GM19395 (cell line): Measurements from ENCODE around the gene HS1BP3.

ENCODE experiments used
- ATAC-seq: cut with Tn5 transposase; IDR thresholded peaks from one replicate; pipeline ENCODE4 v1.9.1; 2021; ENCODE audit warnings: mild to moderate bottlenecking, moderate library complexity; ENCODE audit not compliant: unreplicated experiment

HS1BP3 gene

DNA sequence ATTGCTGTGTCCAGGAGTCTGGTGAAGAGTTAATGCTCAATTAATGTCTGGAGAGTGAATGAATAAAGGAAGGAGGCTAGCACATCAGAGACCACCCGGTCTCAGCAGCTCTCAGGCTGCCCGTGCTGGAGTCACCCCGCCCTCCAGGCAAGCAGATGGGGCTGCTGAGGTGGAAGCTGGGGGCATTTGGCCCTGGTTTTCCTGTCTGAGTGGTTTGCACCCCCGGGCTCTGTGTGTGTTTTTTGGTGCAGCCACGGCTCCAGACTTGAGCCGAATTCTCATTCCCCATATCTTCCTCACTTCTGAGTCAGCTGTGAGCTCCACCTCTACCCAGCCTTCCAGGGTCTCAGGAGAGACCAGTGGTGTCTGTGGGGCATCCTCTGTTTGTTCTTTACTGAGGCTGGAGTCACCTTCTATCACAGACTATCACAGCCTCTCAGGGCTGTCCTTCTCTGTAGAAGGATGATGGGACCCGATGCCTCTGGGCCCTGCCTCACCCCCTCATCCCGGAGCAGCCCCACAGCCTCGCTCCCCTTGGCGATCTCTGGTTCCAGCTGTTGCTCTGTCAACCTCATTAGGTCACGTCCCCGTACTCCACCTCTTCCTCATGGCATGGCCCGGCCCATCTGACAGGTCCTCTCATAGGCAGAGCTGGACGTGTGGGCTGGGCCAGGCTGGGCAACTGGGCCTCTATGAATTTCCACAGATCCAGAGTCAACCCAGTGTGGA lies 60.8 kb downstream of the HS1BP3 start:
- no peak for ATAC-seq

- no peak for ATAC-seq
Observed at GRCh38 chr2:20588918-20589871, 61.7 kb downstream of the HS1BP3 start.

DNA sequence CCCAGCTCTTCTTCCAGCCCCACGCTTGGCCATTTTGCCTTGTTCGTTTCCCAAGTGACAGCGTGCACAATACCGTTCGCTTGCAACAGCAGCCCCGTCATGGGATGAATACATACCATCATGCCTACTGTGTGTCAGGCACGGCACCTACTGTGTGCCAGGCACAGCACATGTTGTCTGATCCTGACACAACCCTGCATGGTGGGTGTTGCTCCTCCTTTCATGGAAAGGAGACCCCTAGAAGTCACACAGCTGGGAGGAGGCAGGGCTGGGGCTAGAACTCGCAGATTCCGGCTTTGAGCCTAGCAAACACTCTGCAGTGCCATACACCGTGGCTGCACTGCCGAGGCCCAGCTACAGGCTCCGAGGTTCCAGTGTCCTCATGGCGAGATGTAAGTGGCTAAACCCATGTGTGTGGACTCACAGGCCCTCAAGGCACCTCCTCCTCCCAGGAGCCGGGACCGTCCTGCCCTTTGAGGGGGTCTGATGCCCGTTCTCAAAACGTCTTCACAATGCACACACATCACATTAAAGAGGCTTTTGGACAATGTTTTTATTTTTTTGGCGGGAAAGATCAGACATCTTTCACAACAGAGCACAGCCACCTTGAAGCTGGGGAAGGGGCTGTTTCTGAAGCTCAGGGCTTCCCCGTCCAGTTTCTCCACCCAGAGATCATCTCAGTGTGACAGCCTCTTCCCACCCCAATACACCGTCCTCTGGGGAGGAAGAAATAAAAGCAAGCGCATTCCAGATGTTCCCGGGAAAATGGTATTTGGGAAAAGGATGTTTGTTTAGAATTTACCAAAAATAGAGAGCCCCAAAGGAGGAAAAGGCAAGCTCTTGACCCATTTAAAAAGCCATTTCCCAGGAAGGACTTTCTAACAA lies 64.9 kb downstream of the HS1BP3 start:
- no peak for ATAC-seq

DNA sequence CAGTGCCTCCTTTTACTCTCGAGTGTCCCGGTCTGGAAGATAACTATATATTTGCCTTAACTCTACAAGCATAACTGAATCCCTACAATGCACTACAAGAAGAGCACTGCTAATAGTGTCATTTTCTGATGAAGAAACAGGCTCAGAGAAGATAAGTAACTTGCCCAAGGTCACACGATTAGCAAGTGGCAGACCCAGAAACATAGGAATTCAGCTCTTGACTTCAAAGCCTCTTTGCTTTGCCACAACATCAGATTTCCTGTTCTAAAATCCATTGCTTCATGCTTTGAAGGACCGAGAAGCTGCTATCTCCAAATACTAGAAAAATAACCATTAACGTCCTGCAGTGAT lies 65.6 kb downstream of the HS1BP3 start:
- ATAC-seq = no peak

DNA sequence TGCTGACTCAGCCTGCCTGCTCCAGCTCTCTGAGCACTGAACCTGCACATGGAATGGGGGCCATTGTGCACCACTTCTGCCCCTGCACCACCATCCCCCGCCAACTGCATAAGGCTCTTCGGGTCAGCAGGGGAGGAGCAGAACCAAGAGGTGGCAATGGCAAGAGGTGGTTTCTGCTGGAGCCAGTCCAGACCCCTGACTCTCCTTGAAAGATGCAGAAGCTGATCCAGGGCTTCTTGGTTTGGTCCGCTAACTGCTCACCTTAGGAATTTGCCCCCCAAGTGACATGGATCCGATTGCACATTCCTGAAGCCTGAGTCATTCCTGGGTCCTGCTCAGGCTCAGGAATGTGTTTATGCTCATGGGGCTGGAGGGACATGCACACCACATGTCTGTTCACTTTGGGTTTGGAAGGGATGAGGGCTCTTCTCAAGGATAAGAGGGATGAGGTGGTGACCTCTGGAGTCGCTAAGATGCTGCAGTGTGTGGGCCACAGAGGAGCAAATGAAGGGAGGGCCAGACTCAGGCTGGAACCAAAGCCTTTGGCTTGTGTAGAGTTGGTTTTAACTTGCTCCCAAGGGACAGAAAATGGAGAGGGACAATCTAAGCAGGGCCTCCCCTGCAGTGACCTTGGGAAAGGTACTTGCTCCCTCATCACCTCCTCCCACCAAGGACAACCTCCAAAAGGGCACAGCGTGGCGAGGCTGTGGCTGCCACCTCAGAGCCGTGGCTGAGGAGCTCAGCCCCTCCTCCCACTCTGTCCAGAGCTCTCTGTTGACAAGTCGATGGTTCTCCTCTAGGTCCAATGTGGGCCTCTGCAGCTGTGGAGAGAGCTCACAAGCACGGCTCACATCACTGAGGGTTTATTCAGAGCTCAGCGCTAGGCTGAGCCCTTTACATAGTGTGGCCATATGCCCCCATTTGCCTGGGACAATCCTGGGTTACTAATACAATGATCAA lies 66.2 kb downstream of the HS1BP3 start:
- ATAC-seq = no peak

GRCh38 chr2:20584045-20584398 lies 66.9 kb downstream of the HS1BP3 start:
- no peak for ATAC-seq

GRCh38 chr2:20583425-20583881 lies 67.4 kb downstream of the HS1BP3 start:
- no peak for ATAC-seq

DNA sequence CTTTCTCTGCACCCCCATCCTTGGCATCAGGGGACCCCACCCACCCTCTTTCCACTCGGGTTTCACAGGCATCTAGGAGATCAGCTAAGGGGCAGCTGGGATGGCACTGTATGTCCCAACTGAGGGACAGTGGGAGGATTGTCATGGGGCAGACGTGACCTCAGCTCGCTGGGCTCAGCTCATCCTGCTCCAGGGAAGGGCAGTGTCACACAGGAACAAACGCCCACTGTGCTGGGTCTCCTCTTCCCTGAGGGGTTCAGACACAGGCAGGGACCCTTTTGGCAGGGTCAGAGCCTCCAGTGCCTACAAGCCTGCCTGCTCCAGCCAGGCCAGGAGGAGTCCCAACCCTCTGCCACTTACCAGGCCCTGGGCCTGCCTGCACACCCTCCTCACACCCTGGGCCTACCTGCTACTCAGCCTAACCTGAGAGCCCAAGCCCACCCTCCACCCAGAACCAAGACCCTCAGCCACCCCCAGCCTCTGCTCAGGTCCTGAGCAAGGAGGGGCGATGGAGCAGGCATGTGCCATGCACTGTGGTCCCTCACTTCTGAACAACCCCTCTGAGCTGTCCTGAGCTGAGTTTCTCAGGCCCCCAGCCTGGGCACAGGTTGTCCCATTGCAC lies 68.2 kb downstream of the HS1BP3 start:
- ATAC-seq = no peak

DNA sequence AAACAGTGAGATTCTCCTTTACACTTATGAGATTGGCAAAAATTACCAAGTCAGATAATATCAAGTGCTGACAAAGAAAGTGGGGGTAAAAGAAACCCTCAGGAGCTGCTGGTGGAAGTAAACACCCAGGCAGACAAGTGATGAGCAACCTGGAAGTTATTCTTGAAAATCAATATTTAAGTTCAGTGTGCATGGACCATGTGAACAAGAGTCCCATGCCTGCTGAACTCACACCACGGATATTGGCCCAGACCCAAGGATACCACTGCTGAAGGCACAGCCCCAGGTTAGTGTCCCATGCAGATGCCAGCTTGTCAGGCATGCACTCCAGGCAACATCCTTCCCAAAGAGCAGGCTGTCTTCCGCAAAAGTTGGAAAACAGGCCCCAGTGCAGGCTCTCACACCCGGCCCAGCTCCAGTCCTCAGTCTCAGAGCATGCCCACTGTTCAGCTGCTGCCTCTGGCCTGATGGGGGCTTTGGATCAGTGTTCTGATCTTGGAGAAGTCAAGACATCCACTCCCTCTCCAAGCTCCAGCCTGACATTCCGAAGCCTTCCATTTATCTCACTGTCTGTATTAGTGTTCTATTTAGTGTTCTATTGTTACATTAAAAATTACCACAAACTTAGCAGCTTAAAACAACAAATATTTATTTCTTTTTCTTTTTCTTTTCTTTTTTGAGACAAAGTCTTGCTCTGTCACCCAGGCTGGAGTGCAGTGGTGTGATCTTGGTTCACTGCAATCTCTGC lies 70.0 kb downstream of the HS1BP3 start:
- ATAC-seq = no peak

- ATAC-seq = no peak
Observed at GRCh38 chr2:20579866-20580265, 71.0 kb downstream of the HS1BP3 start.

- peak; percentile 72 for ATAC-seq
Observed at GRCh38 chr2:20578895-20579825, 71.7 kb downstream of the HS1BP3 start.

GRCh38 chr2:20578266-20578894 lies 72.5 kb downstream of the HS1BP3 start:
- ATAC-seq = no peak

GRCh38 chr2:20577495-20578235 lies 73.2 kb downstream of the HS1BP3 start:
- no peak for ATAC-seq

GRCh38 chr2:20576598-20577115 lies 74.2 kb downstream of the HS1BP3 start:
- peak; percentile 80 for ATAC-seq

DNA sequence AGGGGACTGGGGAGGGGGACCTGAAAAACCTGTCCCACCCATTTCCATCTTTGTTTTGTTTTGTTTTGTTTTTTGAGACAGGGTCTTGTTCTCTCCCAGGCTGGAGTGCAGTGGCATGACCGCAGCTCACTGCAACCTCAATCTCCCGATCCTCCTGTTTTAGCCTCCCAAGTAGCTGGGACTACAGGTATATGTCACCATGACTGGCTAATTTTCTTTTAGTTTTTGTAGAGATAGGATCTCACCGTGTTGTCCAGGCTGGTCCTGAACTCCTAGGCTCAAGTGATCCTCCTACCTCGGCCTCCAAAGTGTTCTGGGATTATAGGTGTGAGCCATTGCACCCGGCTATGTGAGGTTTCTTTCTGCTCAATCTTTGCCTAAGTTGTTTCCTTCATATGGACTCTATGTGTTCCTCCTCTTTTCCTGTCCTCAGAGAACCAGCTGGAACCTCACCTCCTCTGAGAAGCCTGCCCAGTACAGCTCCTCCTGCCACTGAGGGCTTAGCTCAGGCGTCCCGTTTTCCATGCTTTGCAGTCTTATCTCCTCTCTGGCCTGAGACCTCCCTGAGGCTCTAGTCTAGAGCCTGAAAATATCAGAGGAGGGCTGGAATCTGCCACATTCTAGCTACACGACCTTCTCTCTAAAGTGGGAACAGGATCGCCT lies 74.8 kb downstream of the HS1BP3 start:
- no peak for ATAC-seq

DNA sequence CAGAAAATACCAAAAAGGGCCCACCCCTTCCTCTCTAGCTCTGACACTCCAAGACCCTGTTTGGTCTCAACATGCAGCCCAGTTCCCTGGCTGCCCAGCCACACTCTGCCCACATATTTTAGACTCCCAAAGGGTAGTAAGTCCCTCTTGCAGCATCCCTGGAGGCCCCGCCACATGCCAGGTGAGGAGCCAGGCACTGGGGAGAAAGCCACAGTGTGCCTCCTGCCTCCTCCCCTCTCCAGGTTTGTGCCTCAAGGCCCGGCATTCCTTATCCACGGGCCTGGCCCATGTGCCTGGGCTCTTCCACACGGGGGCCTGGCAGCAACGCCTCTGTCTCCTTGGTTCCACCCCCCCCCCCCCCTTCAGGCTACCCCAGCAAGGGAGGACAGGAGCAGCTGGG lies 75.5 kb downstream of the HS1BP3 start:
- no peak for ATAC-seq
